Measurements from ENCODE around the gene TTLL13.
A peak's percentile ranks its signal among the peaks of the same experiment; 100 is the strongest.

DNA sequence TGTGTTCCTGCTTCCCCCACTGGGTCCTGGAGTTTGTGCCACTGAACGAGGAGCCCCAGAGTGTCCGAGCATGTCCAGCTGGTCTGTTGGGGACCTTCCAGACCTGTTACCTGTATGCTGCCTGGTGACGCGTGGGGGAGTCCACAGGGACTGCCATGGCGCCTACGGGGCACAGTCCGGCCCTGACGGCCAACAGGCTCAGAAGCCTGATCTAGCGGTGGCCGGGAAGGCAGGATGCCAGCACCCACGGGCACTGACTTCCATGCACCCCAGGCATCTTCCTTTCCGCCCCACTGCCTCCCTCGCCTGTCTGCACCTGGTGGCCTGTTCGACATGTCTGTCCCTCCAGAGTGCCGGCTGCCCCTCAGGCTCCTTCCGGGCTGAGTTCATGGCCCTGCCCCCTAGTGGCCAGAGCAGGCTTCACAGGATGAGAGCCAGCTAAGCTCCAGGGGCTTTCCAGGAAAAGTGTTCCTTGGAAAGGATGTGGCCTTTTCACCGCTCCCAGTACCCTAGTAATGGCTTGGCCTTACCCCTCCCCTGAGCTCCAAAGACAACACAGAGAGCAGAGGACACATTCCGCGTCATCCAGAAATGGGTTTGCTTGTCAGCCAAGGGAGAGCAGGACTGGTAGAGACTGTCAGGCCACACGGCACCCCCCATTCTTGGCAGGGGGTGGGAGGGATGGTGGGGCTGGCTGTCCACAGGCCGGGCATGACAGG is 51.8 kb downstream of the TTLL13 start:
- TF ChIP-seq, protein P1, sequence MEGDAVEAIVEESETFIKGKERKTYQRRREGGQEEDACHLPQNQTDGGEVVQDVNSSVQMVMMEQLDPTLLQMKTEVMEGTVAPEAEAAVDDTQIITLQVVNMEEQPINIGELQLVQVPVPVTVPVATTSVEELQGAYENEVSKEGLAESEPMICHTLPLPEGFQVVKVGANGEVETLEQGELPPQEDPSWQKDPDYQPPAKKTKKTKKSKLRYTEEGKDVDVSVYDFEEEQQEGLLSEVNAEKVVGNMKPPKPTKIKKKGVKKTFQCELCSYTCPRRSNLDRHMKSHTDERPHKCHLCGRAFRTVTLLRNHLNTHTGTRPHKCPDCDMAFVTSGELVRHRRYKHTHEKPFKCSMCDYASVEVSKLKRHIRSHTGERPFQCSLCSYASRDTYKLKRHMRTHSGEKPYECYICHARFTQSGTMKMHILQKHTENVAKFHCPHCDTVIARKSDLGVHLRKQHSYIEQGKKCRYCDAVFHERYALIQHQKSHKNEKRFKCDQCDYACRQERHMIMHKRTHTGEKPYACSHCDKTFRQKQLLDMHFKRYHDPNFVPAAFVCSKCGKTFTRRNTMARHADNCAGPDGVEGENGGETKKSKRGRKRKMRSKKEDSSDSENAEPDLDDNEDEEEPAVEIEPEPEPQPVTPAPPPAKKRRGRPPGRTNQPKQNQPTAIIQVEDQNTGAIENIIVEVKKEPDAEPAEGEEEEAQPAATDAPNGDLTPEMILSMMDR (IDR thresholded peaks at IDR 0.05; ENCODE audit: low read depth, low read length), result peak; percentile 92
- TF ChIP-seq EZH2phosphoT487 (IDR thresholded peaks at IDR 0.05; ENCODE audit: low read depth), result no peak

Data from OCI-LY3 (cell line).